OCI-LY1 (cell line): ENCODE results near the gene ADGRG1.
"Not testable (repeated sequence)": the region's sequence is repeated elsewhere in the genome, so short reads cannot be mapped to it uniquely, and the experiment has no call there.

Experiments used
- H2AFZ ChIP-seq: fragments of 200-600 bp; sonication (generic), shearing (Covaris generic); 2 replicates; pipeline ENCODE4 v1.6.0; 2014; ENCODE audit warnings: antibody characterized with exemption, mild to moderate bottlenecking, low read length
- H3F3A ChIP-seq: fragments of 200-600 bp; sonication (generic), shearing (Covaris generic); 2 replicates; pipeline ENCODE4 v1.6.0; 2014; ENCODE audit warnings: mild to moderate bottlenecking, antibody characterized with exemption, low read length, moderate library complexity; ENCODE audit not compliant: insufficient read depth
- H3K27ac ChIP-seq: fragments of 200-600 bp; sonication (generic); 2 replicates; pipeline ENCODE4 v1.5.1; 2014; ENCODE audit warnings: low read length, mixed run types, mild to moderate bottlenecking, low read depth; ENCODE audit not compliant: poor library complexity, severe bottlenecking
- H3K27me3 ChIP-seq: fragments of 200-600 bp; sonication (generic); 2 replicates; pipeline ENCODE4 v1.6.0; 2014; ENCODE audit warnings: antibody characterized with exemption, mild to moderate bottlenecking, low read length, moderate library complexity; ENCODE audit not compliant: insufficient read depth
- H3K36me3 ChIP-seq: fragments of 200-600 bp; sonication (generic); 2 replicates; pipeline ENCODE4 v1.6.1; 2014; ENCODE audit warnings: mild to moderate bottlenecking, antibody characterized with exemption, low read length, moderate library complexity, mixed read lengths; ENCODE audit not compliant: insufficient read depth
- H3K4me1 ChIP-seq: fragments of 200-600 bp; sonication (generic); 2 replicates; pipeline ENCODE4 v1.5.1; 2014; ENCODE audit warnings: mild to moderate bottlenecking, low read length, moderate library complexity; ENCODE audit not compliant: insufficient read depth, severe bottlenecking
- H3K4me2 ChIP-seq: fragments of 200-600 bp; sonication (generic), shearing (Covaris generic); 2 replicates; pipeline ENCODE4 v1.6.1; 2014; ENCODE audit warnings: low read length
- H3K4me3 ChIP-seq: fragments of 200-600 bp; sonication (generic); 2 replicates; pipeline ENCODE4 v1.5.1; 2014; ENCODE audit warnings: low read length, low read depth, mild to moderate bottlenecking, mixed read lengths; ENCODE audit not compliant: poor library complexity, severe bottlenecking
- H3K79me2 ChIP-seq: fragments of 200-600 bp; shearing (Covaris generic); 2 replicates; pipeline ENCODE4 v1.6.1; 2016; ENCODE audit warnings: mixed run types, low read length, mixed read lengths; ENCODE audit not compliant: insufficient read depth
- H3K9ac ChIP-seq: fragments of 200-600 bp; sonication (generic), shearing (Covaris generic); 2 replicates; pipeline ENCODE4 v1.6.1; 2014; ENCODE audit warnings: mild to moderate bottlenecking, low read length, mixed read lengths
- H3K9me2 ChIP-seq: fragments of 200-600 bp; sonication (generic), shearing (Covaris generic); 2 replicates; pipeline ENCODE4 v1.6.1; 2014; ENCODE audit warnings: low read depth, mild to moderate bottlenecking, low read length, mixed read lengths
- H3K9me3 ChIP-seq: fragments of 200-600 bp; shearing (Covaris generic); 2 replicates; pipeline ENCODE4 v1.6.1; 2014; ENCODE audit warnings: low read length, mixed read lengths
- H4K20me1 ChIP-seq: fragments of 200-600 bp; sonication (generic), shearing (Covaris generic); 2 replicates; pipeline ENCODE4 v1.6.0; 2016; ENCODE audit warnings: mild to moderate bottlenecking, low read length; ENCODE audit not compliant: insufficient read depth
- EZH2 ChIP-seq: fragments of 200-600 bp; sonication (generic), shearing (Covaris generic); IDR thresholded peaks from 2 replicates; pipeline ENCODE4 v1.8.0; 2017; ENCODE audit warnings: borderline replicate concordance, mixed run types, mild to moderate bottlenecking, antibody characterized with exemption, low read length, moderate library complexity, mixed read lengths
- TF ChIP-seq, protein P1 (sequence below): fragments of 200-600 bp; sonication (generic), shearing (Covaris generic); IDR thresholded peaks from 2 replicates; pipeline ENCODE4 v1.5.1; 2017; ENCODE audit warnings: mild to moderate bottlenecking, antibody characterized with exemption, low read length, moderate library complexity, mixed read lengths

ADGRG1 gene

DNA sequence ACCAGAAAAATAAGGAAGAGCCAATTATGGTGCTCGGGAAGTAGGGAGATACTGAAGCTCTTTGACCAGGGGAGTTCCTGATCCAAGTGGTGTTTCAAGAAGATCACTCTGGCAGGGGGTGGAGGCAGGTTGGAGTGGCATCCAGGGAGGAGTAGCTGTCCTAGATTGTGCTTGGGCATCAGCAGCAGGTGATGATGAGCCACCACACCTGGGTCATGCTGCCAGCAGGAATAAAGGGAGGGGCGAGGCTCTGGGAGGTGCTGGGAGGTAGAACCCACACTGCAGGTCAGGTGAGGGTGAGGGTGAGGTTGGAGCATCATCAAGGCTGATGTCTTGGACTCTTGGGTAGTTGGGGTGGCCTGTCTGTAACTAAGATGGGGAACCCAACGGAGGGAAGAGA, 35.4 kb upstream of the ADGRG1 start:
- Histone ChIP-seq H3K4me2 (no peak overlapping the region), H4K20me1 (no peaks in the 10 kb centered on the region), H3K27me3 (peaks cover 4% of the 10 kb centered on the region; the same call in 1 of the 2 replicates), H3K4me3 (no peak overlapping the region), H3K9me2 (no peaks in the 10 kb centered on the region), H3K9me3 (no peaks in the 10 kb centered on the region), H3F3A (no peaks in the 10 kb centered on the region), H3K79me2 (no peaks in the 10 kb centered on the region), H3K36me3 (no peaks in the 10 kb centered on the region), H2AFZ (no peak overlapping the region), H3K27ac (no peak overlapping the region), H3K9ac (no peak overlapping the region), H3K4me1 (no peaks in the 10 kb centered on the region)
- TF ChIP-seq EZH2 = no peak
- TF ChIP-seq, protein P1, sequence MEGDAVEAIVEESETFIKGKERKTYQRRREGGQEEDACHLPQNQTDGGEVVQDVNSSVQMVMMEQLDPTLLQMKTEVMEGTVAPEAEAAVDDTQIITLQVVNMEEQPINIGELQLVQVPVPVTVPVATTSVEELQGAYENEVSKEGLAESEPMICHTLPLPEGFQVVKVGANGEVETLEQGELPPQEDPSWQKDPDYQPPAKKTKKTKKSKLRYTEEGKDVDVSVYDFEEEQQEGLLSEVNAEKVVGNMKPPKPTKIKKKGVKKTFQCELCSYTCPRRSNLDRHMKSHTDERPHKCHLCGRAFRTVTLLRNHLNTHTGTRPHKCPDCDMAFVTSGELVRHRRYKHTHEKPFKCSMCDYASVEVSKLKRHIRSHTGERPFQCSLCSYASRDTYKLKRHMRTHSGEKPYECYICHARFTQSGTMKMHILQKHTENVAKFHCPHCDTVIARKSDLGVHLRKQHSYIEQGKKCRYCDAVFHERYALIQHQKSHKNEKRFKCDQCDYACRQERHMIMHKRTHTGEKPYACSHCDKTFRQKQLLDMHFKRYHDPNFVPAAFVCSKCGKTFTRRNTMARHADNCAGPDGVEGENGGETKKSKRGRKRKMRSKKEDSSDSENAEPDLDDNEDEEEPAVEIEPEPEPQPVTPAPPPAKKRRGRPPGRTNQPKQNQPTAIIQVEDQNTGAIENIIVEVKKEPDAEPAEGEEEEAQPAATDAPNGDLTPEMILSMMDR = no peak

DNA sequence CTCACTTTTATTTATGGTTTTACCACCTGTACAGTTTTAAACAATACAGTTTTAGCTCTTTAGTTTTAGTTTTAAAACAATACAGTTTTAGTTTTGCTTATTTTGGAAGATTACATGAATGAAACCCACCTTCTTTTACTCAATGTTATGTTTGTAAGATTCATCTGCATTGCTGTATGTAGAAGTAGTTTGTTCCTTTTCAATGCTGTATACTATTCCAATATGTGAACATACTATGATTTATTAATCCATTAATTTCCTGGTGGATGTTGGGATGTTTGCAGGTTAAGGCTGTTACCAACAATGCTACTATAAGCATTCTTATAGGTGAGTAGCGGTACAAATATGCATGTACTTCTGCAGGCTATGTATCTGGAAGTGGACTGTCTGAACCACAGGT, 34.4 kb upstream of the ADGRG1 start:
- Histone ChIP-seq H2AFZ (no peak overlapping the region), H3K9me3 (no peaks in the 10 kb centered on the region), H4K20me1 (no peaks in the 10 kb centered on the region), H3K9me2 (no peaks in the 10 kb centered on the region), H3K4me2 (no peak overlapping the region), H3K4me1 (no peaks in the 10 kb centered on the region), H3K9ac (no peak overlapping the region), H3K27ac (no peak overlapping the region), H3K79me2 (no peaks in the 10 kb centered on the region), H3K4me3 (no peak overlapping the region), H3K36me3 (no peaks in the 10 kb centered on the region), H3K27me3 (peaks cover 4% of the 10 kb centered on the region; the same call in 1 of the 2 replicates), H3F3A (no peaks in the 10 kb centered on the region)
- TF ChIP-seq EZH2 = no peak
- TF ChIP-seq, protein P1 = no peak

DNA sequence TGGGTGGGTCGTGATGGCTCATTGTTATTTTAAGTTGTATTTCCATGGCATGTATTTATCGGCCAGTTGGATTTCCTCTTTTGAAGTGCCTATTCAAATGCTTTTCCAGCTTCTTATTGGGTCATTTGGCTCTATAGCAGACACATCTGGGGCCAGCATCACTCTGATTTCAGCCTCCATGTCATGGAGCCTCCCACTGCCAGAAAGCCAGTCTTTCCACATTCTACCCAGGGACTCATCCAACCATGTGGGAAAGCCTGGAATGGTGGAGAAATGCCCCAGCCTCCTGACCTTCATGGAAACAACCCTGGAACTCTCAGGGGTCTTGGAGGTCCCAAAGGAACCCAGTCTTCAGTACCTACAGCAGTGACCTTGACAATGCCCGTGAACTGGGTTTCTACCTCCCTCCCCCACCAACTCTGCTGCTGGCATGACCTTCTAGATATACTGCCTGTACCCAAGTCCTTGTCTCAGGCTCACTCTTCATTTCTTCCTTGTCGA, 33.8 kb upstream of the ADGRG1 start:
- Histone ChIP-seq H3K27me3 (peaks cover 4% of the 10 kb centered on the region; the same call in 1 of the 2 replicates), H3K36me3 (no peaks in the 10 kb centered on the region), H3K27ac (no peak overlapping the region), H3K4me1 (no peaks in the 10 kb centered on the region), H3K9ac (no peak overlapping the region), H3K4me2 (no peak overlapping the region), H3K4me3 (no peak overlapping the region), H3K9me3 (no peaks in the 10 kb centered on the region), H3K9me2 (no peaks in the 10 kb centered on the region), H3K79me2 (no peaks in the 10 kb centered on the region), H4K20me1 (no peaks in the 10 kb centered on the region), H2AFZ (no peak overlapping the region), H3F3A (no peaks in the 10 kb centered on the region)
- TF ChIP-seq EZH2 = no peak
- TF ChIP-seq, protein P1 = no peak

DNA sequence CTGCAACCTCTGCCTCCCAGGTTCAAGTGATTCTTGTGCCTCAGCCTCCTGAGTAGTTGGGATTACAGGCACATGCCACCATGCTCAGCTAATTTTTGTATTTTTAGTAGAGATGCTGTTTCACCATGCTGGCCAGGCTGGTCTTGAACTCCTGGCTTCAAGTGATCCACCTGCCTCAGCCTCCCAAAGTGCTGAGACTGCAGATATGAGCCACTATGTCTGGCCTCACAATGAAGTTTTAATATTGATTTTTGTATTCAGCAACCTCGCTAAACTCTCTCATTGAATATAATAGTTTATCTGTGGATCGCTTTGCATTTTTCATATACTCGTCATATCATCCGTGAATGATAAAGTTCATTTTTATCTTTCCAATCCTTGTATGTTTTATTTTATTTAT, 32.2 kb upstream of the ADGRG1 start:
- not testable (repeated sequence) for H3K4me2 ChIP-seq, H3K79me2 ChIP-seq, H3F3A ChIP-seq, H3K27ac ChIP-seq, H3K4me1 ChIP-seq, H3K36me3 ChIP-seq, H3K9me3 ChIP-seq, H4K20me1 ChIP-seq, H3K27me3 ChIP-seq, H2AFZ ChIP-seq, H3K4me3 ChIP-seq, H3K9ac ChIP-seq, H3K9me2 ChIP-seq
